H1 (cell line): Measurements from ENCODE around the gene PARD3. TPM values are rescaled to one million over a fixed set of nuclear protein-coding genes. Genes with fewer than 3 reads are reported as not detected.

Source experiments
- CTCF ChIA-PET: fragments of 300-600 bp; sonication (Branson Sonifier 250); formaldehyde crosslinking; loops from one replicate; lab custom pipeline; 2021; ENCODE audit not compliant: partially characterized antibody; lab: Charles Lee
- POLR2A ChIA-PET: fragments of 300-600 bp; sonication (Branson Sonifier 250); formaldehyde crosslinking; loops from one replicate; lab custom pipeline; 2021; ENCODE audit warnings: inconsistent platforms; ENCODE audit not compliant: partially characterized antibody; lab: Charles Lee
- DNase-seq, 2 experiments: peaks; one replicate each; pipeline versions ENCODE4 v3.0.0 to v3.0.0-alpha.2; 2010 to 2022; ENCODE audit warnings: low spot score in 2 of 2, low read depth in 1 of 2, mixed read lengths in 1 of 2
- FAIRE-seq: peaks from 2 replicates; lab custom pipeline; 2011; peaks lifted over from hg19 to GRCh38; lab: Jason Lieb, UNC
- H2AFZ ChIP-seq: 2 replicates; pipeline ENCODE4 v1.8.1; 2012; ENCODE audit warnings: low read length, inconsistent platforms
- H2AK5ac ChIP-seq: 2 replicates; pipeline ENCODE4 v1.6.1; 2013; ENCODE audit warnings: low read depth, low read length
- H2BK120ac ChIP-seq: replicated peaks from 2 replicates; pipeline ENCODE3; 2013; ENCODE audit warnings: low read depth, low read length, inconsistent platforms
- H2BK12ac ChIP-seq: 2 replicates; pipeline ENCODE4 v1.6.1; 2013; ENCODE audit warnings: low read depth, low read length
- H2BK15ac ChIP-seq: 2 replicates; pipeline ENCODE4 v1.6.1; 2013; ENCODE audit warnings: low read length
- H2BK20ac ChIP-seq: 2 replicates; pipeline ENCODE4 v1.6.1; 2013; ENCODE audit warnings: low read length
- H2BK5ac ChIP-seq: 2 replicates; pipeline ENCODE4 v1.6.1; 2013; ENCODE audit warnings: low read depth, low read length
- H3K14ac ChIP-seq: 2 replicates; pipeline ENCODE4 v1.6.1; 2013; ENCODE audit warnings: inconsistent platforms; ENCODE audit not compliant: insufficient read length
- H3K18ac ChIP-seq: 2 replicates; pipeline ENCODE4 v1.6.1; 2013; ENCODE audit warnings: low read length; ENCODE audit errors: extremely low read depth
- H3K23ac ChIP-seq: 2 replicates; pipeline ENCODE4 v1.6.1; 2013; ENCODE audit warnings: inconsistent platforms; ENCODE audit not compliant: insufficient read length
- H3K23me2 ChIP-seq: 2 replicates; pipeline ENCODE4 v1.6.1; 2013; ENCODE audit warnings: low read depth, low read length
- H3K27ac ChIP-seq: 2 replicates; pipeline ENCODE4 v1.6.1; 2011; ENCODE audit warnings: low read depth, low read length, inconsistent platforms
- H3K27me3 ChIP-seq, 4 experiments: replicated peaks in 1 of 4; 1 replicate in 1 of 4; 2 replicates in 3 of 4; pipeline versions ENCODE4 v1.6.1 to v1.8.1; 2011 to 2013; ENCODE audit warnings: low read length in 3 of 4, mild to moderate bottlenecking in 3 of 4, inconsistent platforms in 2 of 4, mixed read lengths in 2 of 4, moderate library complexity in 1 of 4; ENCODE audit not compliant: control insufficient read depth in 3 of 4, insufficient read depth in 3 of 4; ENCODE audit errors: extremely low read depth in 1 of 4
- H3K36me3 ChIP-seq, 4 experiments: 2 replicates each; pipeline versions ENCODE4 v1.6.1 to v1.8.1; 2011 to 2013; ENCODE audit warnings: mild to moderate bottlenecking in 4 of 4, low read length in 3 of 4, moderate library complexity in 2 of 4, control low read depth in 1 of 4, inconsistent platforms in 1 of 4; ENCODE audit not compliant: insufficient read depth in 4 of 4, control insufficient read depth in 2 of 4
- H3K4ac ChIP-seq: replicated peaks from 2 replicates; pipeline ENCODE3; 2013; ENCODE audit warnings: low read length, low read depth, mixed read lengths, inconsistent platforms; ENCODE audit not compliant: insufficient read length
- H3K4me1 ChIP-seq, 4 experiments: replicated peaks in 1 of 4; 1 replicate in 1 of 4; 2 replicates in 3 of 4; pipeline versions ENCODE4 v1.6.1 to v1.8.1; 2011 to 2013; ENCODE audit warnings: low read length in 3 of 4, inconsistent platforms in 2 of 4, mixed read lengths in 1 of 4; ENCODE audit not compliant: insufficient read depth in 4 of 4, control insufficient read depth in 3 of 4
- H3K4me2 ChIP-seq, 2 experiments: 2 replicates each; pipeline versions ENCODE4 v1.6.1 to v1.8.1; 2011 to 2013; ENCODE audit warnings: low read depth in 2 of 2, low read length in 2 of 2, control low read depth in 1 of 2, inconsistent platforms in 1 of 2, mild to moderate bottlenecking in 1 of 2; ENCODE audit not compliant: insufficient read depth in 1 of 2
- H3K4me3 ChIP-seq, 4 experiments: fragments of 200-600, 300-600 bp in 1 of 4; sonication (generic), shearing (Covaris generic), sonication (Bioruptor Twin) in 1 of 4; 2 replicates each; pipeline versions ENCODE4 v1.5.1 to v1.8.1; 2011 to 2016; ENCODE audit warnings: low read length in 4 of 4, low read depth in 3 of 4, control low read depth in 2 of 4, inconsistent platforms in 2 of 4, mild to moderate bottlenecking in 2 of 4, mixed read lengths in 1 of 4, moderate library complexity in 1 of 4; ENCODE audit not compliant: insufficient read depth in 2 of 4; ENCODE audit errors: extremely low read depth in 1 of 4
- H3K56ac ChIP-seq: replicated peaks from 2 replicates; pipeline ENCODE3; 2013; ENCODE audit warnings: low read depth, mild to moderate bottlenecking, mixed read lengths, low read length, inconsistent platforms; ENCODE audit not compliant: insufficient read length
- H3K79me1 ChIP-seq: 2 replicates; pipeline ENCODE4 v1.6.1; 2013; ENCODE audit warnings: low read depth, low read length, control low read depth
- H3K79me2 ChIP-seq, 2 experiments: 2 replicates each; pipeline versions ENCODE4 v1.6.1 to v1.8.1; 2012 to 2013; ENCODE audit warnings: low read length in 2 of 2, mild to moderate bottlenecking in 2 of 2, inconsistent platforms in 1 of 2; ENCODE audit not compliant: insufficient read depth in 2 of 2, control insufficient read depth in 1 of 2
- H3K9ac ChIP-seq, 4 experiments: replicated peaks in 1 of 4; 1 replicate in 1 of 4; 2 replicates in 3 of 4; pipeline versions ENCODE4 v1.6.1 to v1.8.1; 2011 to 2013; ENCODE audit warnings: low read depth in 3 of 4, low read length in 3 of 4, control low read depth in 2 of 4, mild to moderate bottlenecking in 2 of 4, moderate library complexity in 2 of 4, inconsistent platforms in 1 of 4; ENCODE audit errors: extremely low read depth in 1 of 4
- H3K9me3 ChIP-seq, 2 experiments: 2 replicates each; pipeline versions ENCODE4 v1.6.1 to v1.8.1; 2012 to 2013; ENCODE audit warnings: mild to moderate bottlenecking in 2 of 2, moderate library complexity in 2 of 2, control low read depth in 1 of 2, inconsistent platforms in 1 of 2, low read depth in 1 of 2, low read length in 1 of 2, mixed read lengths in 1 of 2; ENCODE audit not compliant: insufficient read depth in 2 of 2
- H4K20me1 ChIP-seq, 2 experiments: replicated peaks in 1 of 2; 2 replicates each; pipeline versions ENCODE3 to v1.8.1; 2011 to 2013; ENCODE audit warnings: inconsistent platforms in 2 of 2, low read length in 2 of 2, mild to moderate bottlenecking in 1 of 2; ENCODE audit not compliant: insufficient read depth in 2 of 2, control insufficient read depth in 1 of 2
- H4K5ac ChIP-seq: 2 replicates; pipeline ENCODE4 v1.6.1; 2013; ENCODE audit warnings: low read length, low read depth, mixed read lengths, inconsistent platforms; ENCODE audit not compliant: insufficient read length
- H4K8ac ChIP-seq: 2 replicates; pipeline ENCODE4 v1.8.0; 2013; ENCODE audit warnings: mild to moderate bottlenecking, moderate library complexity, low read length, inconsistent platforms; ENCODE audit not compliant: insufficient read depth; ENCODE audit errors: extremely low read depth
- H4K91ac ChIP-seq: replicated peaks from 2 replicates; pipeline ENCODE3; 2013; ENCODE audit warnings: low read length, mixed read lengths, inconsistent platforms; ENCODE audit not compliant: insufficient read length
- CBX8 ChIP-seq: fragments of 300-800, 300-1000 bp; sonication (generic); IDR thresholded peaks from 2 replicates; pipeline ENCODE4 v1.7.1; 2016; ENCODE audit warnings: low read depth, low read length, borderline replicate concordance
- CTBP2 ChIP-seq: IDR thresholded peaks from 2 replicates; pipeline ENCODE4 v1.7.0; 2011; ENCODE audit warnings: borderline replicate concordance, mild to moderate bottlenecking, moderate library complexity, mixed read lengths, low read length; ENCODE audit not compliant: insufficient read depth, insufficient read length
- GTF2F1 ChIP-seq: IDR thresholded peaks from 2 replicates; pipeline ENCODE4 v1.6.1; 2012; ENCODE audit warnings: low read depth, low read length, improper control_type of control experiment, borderline replicate concordance
- HDAC2 ChIP-seq, 2 experiments: fragments of 300-600 bp in 1 of 2; sonication (generic) in 1 of 2; IDR thresholded peaks; 2 replicates each; pipeline ENCODE4 v1.6.1; 2011 to 2012; ENCODE audit warnings: low read depth in 2 of 2, low read length in 2 of 2, mild to moderate bottlenecking in 2 of 2, moderate library complexity in 2 of 2, borderline replicate concordance in 1 of 2, inconsistent platforms in 1 of 2
- JUND ChIP-seq: IDR thresholded peaks from 2 replicates; pipeline ENCODE4 v1.6.1; 2011; ENCODE audit warnings: mild to moderate bottlenecking, improper control_type of control experiment, low read length
- KDM5A ChIP-seq: fragments of 200-600 bp; IDR thresholded peaks from 2 replicates; pipeline ENCODE4 v1.7.1; 2012; ENCODE audit warnings: mild to moderate bottlenecking, low read length, inconsistent platforms, mixed read lengths
- POLR2AphosphoS5 ChIP-seq: IDR thresholded peaks from 2 replicates; pipeline ENCODE4 v1.6.1; 2011; ENCODE audit warnings: low read depth, low read length
- SRF ChIP-seq: IDR thresholded peaks from 2 replicates; pipeline ENCODE4 v1.6.1; 2011; ENCODE audit warnings: mild to moderate bottlenecking, low read depth, low read length, moderate library complexity
- TBP ChIP-seq: IDR thresholded peaks from 2 replicates; pipeline ENCODE4 v1.6.1; 2011; ENCODE audit warnings: low read depth, low read length, improper control_type of control experiment
- TEAD4 ChIP-seq: IDR thresholded peaks from 2 replicates; pipeline ENCODE4 v1.6.1; 2012; ENCODE audit warnings: low read depth, low read length, inconsistent platforms, mixed read lengths
- WGBS, 2 experiments: shearing (Covaris generic) in 1 of 2; methylation state at CpG; one replicate each; pipeline versions ENCODE4 v1.1.6 to v1.1.7; 2013 to 2015; ENCODE audit warnings: low lambda C conversion rate in 2 of 2, mixed read lengths in 2 of 2, inconsistent platforms in 1 of 2, low coverage in 1 of 2, missing lambda C conversion rate in 1 of 2; ENCODE audit not compliant: insufficient replicate concordance in 2 of 2, insufficient coverage in 1 of 2, insufficient read length in 1 of 2; ENCODE audit errors: extremely low coverage in 1 of 2, missing lambda C conversion rate in 1 of 2; 5-methylcytosine and 5-hydroxymethylcytosine counted together
- polyA plus RNA-seq, 7 experiments: library from polyadenylated mRNA; depleted of rRNA in 3 of 7; stranded (reverse) in 5 of 7; unstranded in 2 of 7; fragments of >200 nt in 5 of 7; fragments of 200-250 nt in 2 of 7; gene quantifications; 1 replicate in 5 of 7; 2 replicates in 1 of 7; 4 replicates in 1 of 7; pipeline versions ENCODE4 v1.2.1 to v1.2.3, GENCODE V29; 2011 to 2013; ENCODE audit warnings: missing spikeins in 2 of 7, mixed read lengths in 2 of 7
- total RNA-seq: library from RNA; stranded (reverse); fragmentation: NEBNext Ultra II Directional; extraction: Animal tissue kit (Norgen Biotek cat#: 25700); gene quantifications from 2 replicates; pipeline ENCODE4 v1.2.1, GENCODE V29; 2021

Gene PARD3
- total and polyA plus RNA-seq, 2 of the 8 experiments (the other 6 are each of a cell fraction or from before 2014, with no cell fraction given): 19.7 to 49.1 TPM

- DNase-seq: no peak
- Histone ChIP-seq H3K27me3 (no peaks in the 10 kb centered on the region), H3K4me1 (peaks cover 13 to 41% (median 36%) of the 10 kb centered on the region in 4 experiments), H4K5ac (no peak overlapping the region), H3K79me1 (no peaks in the 10 kb centered on the region), H4K20me1 (no peaks in the 10 kb centered on the region)
- CTCF ChIA-PET: interaction anchor here (0.6 to 1.0 kb wide), 2 partner anchors 12 to 17 kb away, joined by 3 read pairs; no protein-coding TSS in a partner anchor
- TF ChIP-seq JUND (0 out of 2 replicates have a peak, but pooled peaks have one; percentile 9), GTF2F1 (no peak), CTBP2 (no peak), SRF (no peak), TEAD4 (peak; percentile 81), POLR2AphosphoS5 (no peak), KDM5A (no peak), CBX8 (no peak), HDAC2 (IDR thresholded peaks at IDR 0.05; ENCODE audit: borderline replicate concordance in 1 of 2, low read depth in 2 of 2, low read length in 2 of 2) (no peak), TBP (no peak)
- TF ChIP-seq, all 59 proteins: peak for 2
- Histone ChIP-seq H3K79me2 (no peaks in the 10 kb centered on the region), H2AFZ (no peak overlapping the region), H3K4ac (no peak overlapping the region), H2BK20ac (peak overlapping the region; percentile 63; the same call in 1 of the 2 replicates), H3K56ac (no peak overlapping the region), H3K27ac (no peak overlapping the region), H2AK5ac (peak overlapping the region; percentile 2; the same call in 1 of the 2 replicates), H3K4me2 (peak overlapping the region; percentile 30 to 31; a peak in 3 of 4 replicates), H2BK15ac (peak overlapping the region; percentile 25; the same call in 1 of the 2 replicates), H4K8ac (no peak overlapping the region), H2BK5ac (peak overlapping the region; percentile 86; the same call in 1 of the 2 replicates), H3K14ac (no peak overlapping the region), H4K91ac (peak overlapping the region; percentile 30), H3K23ac (no peak overlapping the region), H2BK12ac (peak overlapping the region; percentile 76; the same call in 1 of the 2 replicates), H3K36me3 (no peaks in the 10 kb centered on the region), H3K9me3 (no peaks in the 10 kb centered on the region), H3K18ac (peak overlapping the region; percentile 62), H2BK120ac (peak overlapping the region; percentile 68), H3K23me2 (no peaks in the 10 kb centered on the region), H3K9ac (no peak overlapping the region), H3K4me3 (no peak overlapping the region)
- peak; percentile 36 for FAIRE-seq
- POLR2A ChIA-PET: interaction anchor here (2.2 kb wide), 1 partner anchor 10 kb away, joined by 11 read pairs; no protein-coding TSS in a partner anchor
- WGBS, 2 experiments: 55% methylated on average over 3 of the region's 3 CpGs; no CpG with 5 or more reads in 1 of the 2 experiments
Observed at GRCh38 chr10:34186745-34187144, 628.4 kb downstream of the PARD3 start.
